HCT116 (cell line): ENCODE data around the gene CPT1B.

Experiments
- POLR2A ChIP-seq: IDR thresholded peaks from 2 replicates; pipeline ENCODE4 v1.7.0; 2011; ENCODE audit warnings: borderline replicate concordance; ENCODE audit not compliant: insufficient read depth, insufficient read length; ENCODE audit errors: extremely low read depth
- TCF7L2 ChIP-seq: IDR thresholded peaks from 2 replicates; pipeline ENCODE4 v1.7.0; 2011; ENCODE audit warnings: borderline replicate concordance, inconsistent platforms; ENCODE audit not compliant: insufficient read depth, insufficient read length; ENCODE audit errors: extremely low read depth
- TF ChIP-seq, protein P1 (sequence below), 3 experiments: fragments of 200-600 bp in 1 of 3; sonication (generic) in 1 of 3; IDR thresholded peaks in 2 of 3; conservative IDR thresholded peaks in 1 of 3; 2 replicates each; pipeline ENCODE4 v1.5.1; 2012 to 2017; ENCODE audit warnings: low read depth in 2 of 3, low read length in 2 of 3, antibody characterized with exemption in 1 of 3, borderline replicate concordance in 1 of 3, control low read depth in 1 of 3, mild to moderate bottlenecking in 1 of 3, mixed read lengths in 1 of 3, mixed run types in 1 of 3, moderate library complexity in 1 of 3; ENCODE audit not compliant: insufficient read depth in 1 of 3

DNA sequence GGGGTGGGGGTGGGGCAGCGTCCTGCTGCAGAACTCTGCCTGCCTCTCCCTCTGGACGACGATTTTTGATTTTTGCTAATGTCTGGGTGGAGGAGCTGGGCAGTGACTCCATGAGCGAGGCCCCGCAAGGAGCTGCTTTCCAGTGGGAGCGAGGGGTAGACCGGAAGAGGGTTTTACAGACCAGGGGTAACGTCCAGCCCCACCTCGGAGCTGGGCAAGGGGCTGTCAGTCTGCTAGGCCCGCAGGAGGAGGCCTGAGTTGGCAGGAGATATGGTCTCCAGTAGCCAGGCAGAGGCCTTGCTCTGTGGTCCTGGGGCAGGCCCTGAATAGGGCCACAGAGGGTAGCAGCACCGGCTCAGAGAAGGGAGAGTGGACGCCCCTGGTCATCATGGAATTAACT is 31.4 kb upstream of the CPT1B start:
- TF ChIP-seq, protein P1, sequence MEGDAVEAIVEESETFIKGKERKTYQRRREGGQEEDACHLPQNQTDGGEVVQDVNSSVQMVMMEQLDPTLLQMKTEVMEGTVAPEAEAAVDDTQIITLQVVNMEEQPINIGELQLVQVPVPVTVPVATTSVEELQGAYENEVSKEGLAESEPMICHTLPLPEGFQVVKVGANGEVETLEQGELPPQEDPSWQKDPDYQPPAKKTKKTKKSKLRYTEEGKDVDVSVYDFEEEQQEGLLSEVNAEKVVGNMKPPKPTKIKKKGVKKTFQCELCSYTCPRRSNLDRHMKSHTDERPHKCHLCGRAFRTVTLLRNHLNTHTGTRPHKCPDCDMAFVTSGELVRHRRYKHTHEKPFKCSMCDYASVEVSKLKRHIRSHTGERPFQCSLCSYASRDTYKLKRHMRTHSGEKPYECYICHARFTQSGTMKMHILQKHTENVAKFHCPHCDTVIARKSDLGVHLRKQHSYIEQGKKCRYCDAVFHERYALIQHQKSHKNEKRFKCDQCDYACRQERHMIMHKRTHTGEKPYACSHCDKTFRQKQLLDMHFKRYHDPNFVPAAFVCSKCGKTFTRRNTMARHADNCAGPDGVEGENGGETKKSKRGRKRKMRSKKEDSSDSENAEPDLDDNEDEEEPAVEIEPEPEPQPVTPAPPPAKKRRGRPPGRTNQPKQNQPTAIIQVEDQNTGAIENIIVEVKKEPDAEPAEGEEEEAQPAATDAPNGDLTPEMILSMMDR (IDR thresholded peaks at IDR 0.05 in 2 of 3, conservative IDR thresholded peaks at IDR 0.05 in 1 of 3; ENCODE audit: borderline replicate concordance in 1 of 3, insufficient read depth in 1 of 3, low read depth in 2 of 3, low read length in 2 of 3), result no peak
- TF ChIP-seq TCF7L2, result no peak
- no peak for TF ChIP-seq POLR2A
